Esophagus squamous epithelium (tissue), 5 donors: ENCODE results near the gene SLC2A6. TPM values are rescaled to one million over a fixed set of nuclear protein-coding genes. Genes with fewer than 3 reads are reported as not detected.

Experiments used
- DNase-seq: peaks from one replicate; lab custom pipeline; 2025; lab: John Stamatoyannopoulos, UW
- H3K27ac ChIP-seq, 4 donors: fragments of 200-600 bp; sonication (generic); one replicate each; pipeline ENCODE4 v1.5.1; 2016 to 2019; ENCODE audit warnings: mild to moderate bottlenecking in 1 of 4
- H3K27me3 ChIP-seq, 4 donors: fragments of 200-600 bp; sonication (generic); 1 replicate in 3 of 4; 2 replicates in 1 of 4; pipeline versions ENCODE4 v1.5.1 to v1.6.0; 2017 to 2021; ENCODE audit warnings: antibody characterized with exemption in 1 of 4
- H3K36me3 ChIP-seq, 3 donors: fragments of 200-600 bp; sonication (generic); one replicate each; pipeline ENCODE4 v1.5.1; 2016 to 2019
- H3K4me1 ChIP-seq, 3 donors: fragments of 200-600 bp; sonication (generic); one replicate each; pipeline ENCODE4 v1.5.1; 2017 to 2019
- H3K4me3 ChIP-seq, 4 donors: fragments of 200-600 bp; sonication (generic); 1 replicate in 3 of 4; 2 replicates in 1 of 4; pipeline ENCODE4 v1.5.1; 2016 to 2019; ENCODE audit warnings: mild to moderate bottlenecking in 2 of 4, moderate library complexity in 1 of 4
- H3K9me3 ChIP-seq, 3 donors: fragments of 200-600 bp; sonication (generic); one replicate each; pipeline ENCODE4 v1.5.1; 2016 to 2019
- CTCF ChIP-seq, 6 experiments: fragments of 450-650 bp in 4 of 6; fragments of 200-600 bp in 2 of 6; sonication (generic) in 2 of 6; IDR thresholded peaks; one replicate each; pipeline ENCODE4 v1.5.1; 2016 to 2019; ENCODE audit warnings: antibody characterized with exemption in 6 of 6, mild to moderate bottlenecking in 4 of 6, moderate library complexity in 4 of 6
- POLR2A ChIP-seq, 4 donors: fragments of 450-650 bp; IDR thresholded peaks; one replicate each; pipeline ENCODE4 v1.6.1; 2017; ENCODE audit warnings: antibody characterized with exemption in 4 of 4, mild to moderate bottlenecking in 4 of 4, moderate library complexity in 3 of 4
- WGBS, 2 donors: methylation state at CpG; one replicate each; pipeline ENCODE4 v1.1.5; 2018; 5-methylcytosine and 5-hydroxymethylcytosine counted together
- intact Hi-C: fragments of 100-400 bp; cut with DNase I; formaldehyde crosslinking; loops from one replicate; pipeline ENCODE4 v1.15.0; 2022
- total RNA-seq, 4 donors: library from RNA; depleted of rRNA; stranded (reverse); fragments of >200 nt; gene quantifications; one replicate each; pipeline ENCODE4 v1.1.0, GENCODE V29; 2016
- donor health status: DM: yes; HTN: yes; CAD: no.

The SLC2A6 gene
- total RNA-seq, 4 donors from 2014 or later: 0.42 to 1.1 (median 0.85) TPM

- 20% methylated on average over 1 of the region's 20 CpGs; no CpG with 5 or more reads in 1 of the 2 donors for WGBS, 2 donors
- Histone ChIP-seq H3K9me3 (no peaks in the 10 kb centered on the region), H3K27ac (no peak overlapping the region), H3K4me1 (peaks cover 5 to 12% (median 5%) of the 10 kb centered on the region in 3 donors), H3K36me3 (peaks cover 0 to 7% (median 0%) of the 10 kb centered on the region in 3 donors), H3K4me3 (no peak overlapping the region), H3K27me3 (peaks cover 0 to 9% (median 0%) of the 10 kb centered on the region in 4 donors)
- no peak for TF ChIP-seq POLR2A (IDR thresholded peaks at IDR 0.05)
- no peak for TF ChIP-seq CTCF (IDR thresholded peaks at IDR 0.05)
- no peak for DNase-seq
- intact Hi-C loops: no loop called here
Observed at GRCh38 chr9:133473743-133474142, 5.2 kb downstream of the SLC2A6 start.

GRCh38 chr9:133472753-133473378, 6.0 kb downstream of the SLC2A6 start:
- TF ChIP-seq CTCF (IDR thresholded peaks at IDR 0.05) (no peak), POLR2A (IDR thresholded peaks at IDR 0.05) (no peak)
- Histone ChIP-seq H3K36me3 (peaks cover 0 to 15% (median 0%) of the 10 kb centered on the region in 3 donors), H3K4me3 (no peak overlapping the region), H3K4me1 (peaks cover 0 to 3% (median 0%) of the 10 kb centered on the region in 3 donors), H3K27ac (no peak overlapping the region), H3K27me3 (peaks cover 0 to under 1% (median 0%) of the 10 kb centered on the region in 4 donors), H3K9me3 (no peaks in the 10 kb centered on the region)
- no peak for DNase-seq
- WGBS, 2 donors: no CpG with 5 or more reads among the region's 19 CpGs
- intact Hi-C loops: no loop called here

GRCh38 chr9:133472277-133472645, 6.6 kb downstream of the SLC2A6 start:
- intact Hi-C loops: no loop called here
- WGBS, 2 donors: 60 to 72% methylated on average over 1 to 5 of the region's 11 CpGs
- Histone ChIP-seq H3K4me3 (no peak overlapping the region), H3K9me3 (no peaks in the 10 kb centered on the region), H3K36me3 (peaks cover 0 to 15% (median 0%) of the 10 kb centered on the region in 3 donors), H3K4me1 (no peaks in the 10 kb centered on the region), H3K27me3 (no peaks in the 10 kb centered on the region), H3K27ac (no peak overlapping the region)
- TF ChIP-seq CTCF (IDR thresholded peaks at IDR 0.05): no peak
- no peak for TF ChIP-seq POLR2A (IDR thresholded peaks at IDR 0.05)
- DNase-seq: no peak

- Histone ChIP-seq H3K27me3 (no peaks in the 10 kb centered on the region), H3K9me3 (no peaks in the 10 kb centered on the region), H3K27ac (no peak overlapping the region), H3K4me3 (no peak overlapping the region), H3K4me1 (no peaks in the 10 kb centered on the region), H3K36me3 (peaks cover 0 to 15% (median 0%) of the 10 kb centered on the region in 3 donors)
- intact Hi-C loops: no loop called here
- DNase-seq: no peak
- no peak for TF ChIP-seq POLR2A (IDR thresholded peaks at IDR 0.05)
- TF ChIP-seq CTCF (IDR thresholded peaks at IDR 0.05): no peak
- 64 to 74% methylated on average over 7 to 11 of the region's 27 CpGs for WGBS, 2 donors
Observed at GRCh38 chr9:133471551-133472276, 7.2 kb downstream of the SLC2A6 start.

GRCh38 chr9:133470988-133471387, 7.9 kb downstream of the SLC2A6 start:
- Histone ChIP-seq H3K27ac (no peak overlapping the region), H3K27me3 (no peaks in the 10 kb centered on the region), H3K4me3 (no peak overlapping the region), H3K36me3 (peaks cover 0 to 17% (median 0%) of the 10 kb centered on the region in 3 donors), H3K4me1 (no peaks in the 10 kb centered on the region), H3K9me3 (no peaks in the 10 kb centered on the region)
- no peak for TF ChIP-seq POLR2A (IDR thresholded peaks at IDR 0.05)
- no peak for TF ChIP-seq CTCF (IDR thresholded peaks at IDR 0.05)
- intact Hi-C loops: no loop called here
- 66 to 68% methylated on average over 5 of the region's 7 CpGs for WGBS, 2 donors
- DNase-seq: no peak
